ENCODE measurements around the gene HMGCR.
"Not testable (repeated sequence)": the region's sequence is repeated elsewhere in the genome, so short reads cannot be mapped to it uniquely, and the experiment has no call there.

GRCh38 chr5:75334413-75334812 is 2.6 kb upstream of the HMGCR start:
- TF ChIP-seq EZH2phosphoT487 (IDR thresholded peaks at IDR 0.05; ENCODE audit: low read depth) = not testable (repeated sequence)
- TF ChIP-seq, protein P1, sequence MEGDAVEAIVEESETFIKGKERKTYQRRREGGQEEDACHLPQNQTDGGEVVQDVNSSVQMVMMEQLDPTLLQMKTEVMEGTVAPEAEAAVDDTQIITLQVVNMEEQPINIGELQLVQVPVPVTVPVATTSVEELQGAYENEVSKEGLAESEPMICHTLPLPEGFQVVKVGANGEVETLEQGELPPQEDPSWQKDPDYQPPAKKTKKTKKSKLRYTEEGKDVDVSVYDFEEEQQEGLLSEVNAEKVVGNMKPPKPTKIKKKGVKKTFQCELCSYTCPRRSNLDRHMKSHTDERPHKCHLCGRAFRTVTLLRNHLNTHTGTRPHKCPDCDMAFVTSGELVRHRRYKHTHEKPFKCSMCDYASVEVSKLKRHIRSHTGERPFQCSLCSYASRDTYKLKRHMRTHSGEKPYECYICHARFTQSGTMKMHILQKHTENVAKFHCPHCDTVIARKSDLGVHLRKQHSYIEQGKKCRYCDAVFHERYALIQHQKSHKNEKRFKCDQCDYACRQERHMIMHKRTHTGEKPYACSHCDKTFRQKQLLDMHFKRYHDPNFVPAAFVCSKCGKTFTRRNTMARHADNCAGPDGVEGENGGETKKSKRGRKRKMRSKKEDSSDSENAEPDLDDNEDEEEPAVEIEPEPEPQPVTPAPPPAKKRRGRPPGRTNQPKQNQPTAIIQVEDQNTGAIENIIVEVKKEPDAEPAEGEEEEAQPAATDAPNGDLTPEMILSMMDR (IDR thresholded peaks at IDR 0.05; ENCODE audit: low read depth, low read length) = not testable (repeated sequence)
